ENCODE data around the gene KANK4.

- TF ChIP-seq TEAD4 (IDR thresholded peaks at IDR 0.05; ENCODE audit: low read depth, low read length) = no peak
- TF ChIP-seq CTCF (IDR thresholded peaks at IDR 0.05; ENCODE audit: control extremely low read depth in 1 of 3, insufficient read depth in 1 of 3, low read depth in 1 of 3, low read length in 3 of 3) = no peak
- no peak for TF ChIP-seq SIRT6 (IDR thresholded peaks at IDR 0.05; ENCODE audit: low read length)
- no peak for TF ChIP-seq RXRA (IDR thresholded peaks at IDR 0.05; ENCODE audit: insufficient read depth, low read depth, low read length)
- TF ChIP-seq USF2 (IDR thresholded peaks at IDR 0.05; ENCODE audit: low read length) = no peak
- no peak for TF ChIP-seq CBX8 (IDR thresholded peaks at IDR 0.05; ENCODE audit: borderline replicate concordance, low read depth, low read length)
- TF ChIP-seq EZH2 (IDR thresholded peaks at IDR 0.05; ENCODE audit: low read depth, low read length, severe bottlenecking) = no peak
- TF ChIP-seq ZNF274 (IDR thresholded peaks at IDR 0.05; ENCODE audit: borderline replicate concordance, extremely low read depth, low read length) = no peak
- no peak for TF ChIP-seq BCL11A (IDR thresholded peaks at IDR 0.05; ENCODE audit: low read depth in 2 of 2, low read length in 2 of 2)
- TF ChIP-seq CBX5 (IDR thresholded peaks at IDR 0.05; ENCODE audit: low read depth, low read length) = no peak
- no peak for TF ChIP-seq MAX (IDR thresholded peaks at IDR 0.05)
Observed at GRCh38 chr1:62269851-62270495, 49.3 kb downstream of the KANK4 start.

All from H1 (cell line).